GM19023 (cell line): ENCODE measurements around the gene KIF7.
"Not testable (repeated sequence)": the region's sequence is repeated elsewhere in the genome, so short reads cannot be mapped to it uniquely, and the experiment has no call there.

Experiments
- ATAC-seq: cut with Tn5 transposase; IDR thresholded peaks from one replicate; pipeline ENCODE4 v1.9.1; 2021; ENCODE audit warnings: mild to moderate bottlenecking, moderate library complexity; ENCODE audit not compliant: unreplicated experiment

The KIF7 gene

GRCh38 chr15:89621547-89621946 lies 33.7 kb downstream of the KIF7 start:
- ATAC-seq, result no peak

GRCh38 chr15:89616228-89616627 lies 39.0 kb downstream of the KIF7 start:
- no peak for ATAC-seq

GRCh38 chr15:89615135-89615534 lies 40.1 kb downstream of the KIF7 start:
- ATAC-seq, result no peak

GRCh38 chr15:89614164-89614563 lies 41.1 kb downstream of the KIF7 start:
- no peak for ATAC-seq

- ATAC-seq, result no peak
Observed at GRCh38 chr15:89613031-89613430, 42.2 kb downstream of the KIF7 start.

GRCh38 chr15:89611317-89611716 lies 44.0 kb downstream of the KIF7 start:
- ATAC-seq, result no peak

- ATAC-seq, result no peak
Observed at GRCh38 chr15:89599021-89599420, 56.2 kb downstream of the KIF7 start.

- no peak for ATAC-seq
Observed at GRCh38 chr15:89593018-89593417, 62.2 kb downstream of the KIF7 start.

GRCh38 chr15:89591834-89592233 lies 63.4 kb downstream of the KIF7 start:
- ATAC-seq, result no peak

GRCh38 chr15:89587955-89588354 lies 67.3 kb downstream of the KIF7 start:
- no peak for ATAC-seq

GRCh38 chr15:89586651-89587050 lies 68.6 kb downstream of the KIF7 start:
- ATAC-seq, result no peak

GRCh38 chr15:89580747-89581146 lies 74.5 kb downstream of the KIF7 start:
- ATAC-seq, result not testable (repeated sequence)

GRCh38 chr15:89578146-89578545 lies 77.1 kb downstream of the KIF7 start:
- ATAC-seq, result no peak
